Measurements from ENCODE around the gene SOX15.
"Not testable (repeated sequence)": the region's sequence is repeated elsewhere in the genome, so short reads cannot be mapped to it uniquely, and the experiment has no call there.

The SOX15 gene

DNA sequence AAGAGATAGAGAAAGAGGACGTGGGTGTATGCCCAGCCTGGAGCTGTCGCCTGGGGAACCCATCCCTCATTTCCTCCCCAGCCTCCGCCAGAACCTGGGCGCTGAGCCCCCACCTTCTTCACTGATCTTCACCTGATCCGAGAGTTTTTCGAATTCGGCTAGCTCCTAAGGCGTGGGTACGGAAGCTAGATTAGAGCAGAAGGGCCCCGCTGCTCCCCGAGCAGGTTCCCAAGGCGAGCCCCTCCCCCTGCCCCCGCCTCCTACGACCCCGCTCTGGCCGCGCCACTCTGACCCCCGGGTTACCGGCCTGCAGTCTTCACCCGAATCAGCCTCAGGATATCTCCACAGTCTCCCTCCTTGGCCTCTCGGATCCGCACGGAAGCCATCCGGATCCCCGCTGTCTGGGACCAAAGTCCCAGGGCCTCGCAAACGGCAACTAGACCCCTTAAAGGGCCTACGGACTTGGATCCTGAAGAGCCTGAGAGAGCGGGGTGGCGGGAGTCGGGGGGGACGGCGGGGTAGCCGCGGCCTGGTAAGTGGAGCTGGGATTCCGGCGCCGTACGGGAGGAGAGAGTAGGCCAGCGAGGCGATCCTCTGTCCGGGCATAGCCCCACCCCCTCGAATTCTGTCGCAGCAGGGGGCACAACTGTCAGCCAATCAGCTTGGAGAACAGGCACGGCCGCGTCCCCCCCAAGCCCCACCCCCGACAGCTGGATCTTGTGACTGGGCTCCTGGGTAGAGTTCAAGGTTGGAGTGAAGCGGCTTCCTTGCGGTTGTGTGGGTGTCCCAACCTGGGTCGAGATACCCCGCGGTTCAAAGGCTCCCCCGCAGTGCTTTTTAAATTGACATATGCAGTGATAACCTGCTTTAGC is 37.6 kb upstream of the SOX15 start, which contains the start of gene SAT2:
SAT2 (minus strand) TSS at position 572 of the 872 bp plus-strand sequence; CDS start at position 386, 186 bp downstream.
- no peaks in the 10 kb centered on the region for H3K9me3 ChIP-seq (ENCODE audit: low read depth, low read length)
- H3K27ac ChIP-seq, result no peak within 1 kb of the TSS
- TF ChIP-seq FOXP2 (optimal IDR thresholded peaks at IDR 0.05; ENCODE audit: control extremely low read depth, extremely low read length, insufficient read depth), result peak; percentile 46
- peak; percentile 46; the same call in 1 of the 2 replicates for TF ChIP-seq POLR2AphosphoS5 (IDR thresholded peaks at IDR 0.05; ENCODE audit: borderline replicate concordance, low read depth, low read length)
- no peak for TF ChIP-seq EZH2 (IDR thresholded peaks at IDR 0.05)
- H3K9ac ChIP-seq (ENCODE audit: insufficient read length), result peak within 1 kb of the TSS; percentile 92
- peak within 1 kb of the TSS; percentile 85 for H3K4me3 ChIP-seq
- no peak for DNase-seq (ENCODE audit: low read depth, low spot score)
- no peaks in the 10 kb centered on the region; the same call in 1 of the 2 replicates for H3K36me3 ChIP-seq (ENCODE audit: insufficient read depth, low read length)

DNA sequence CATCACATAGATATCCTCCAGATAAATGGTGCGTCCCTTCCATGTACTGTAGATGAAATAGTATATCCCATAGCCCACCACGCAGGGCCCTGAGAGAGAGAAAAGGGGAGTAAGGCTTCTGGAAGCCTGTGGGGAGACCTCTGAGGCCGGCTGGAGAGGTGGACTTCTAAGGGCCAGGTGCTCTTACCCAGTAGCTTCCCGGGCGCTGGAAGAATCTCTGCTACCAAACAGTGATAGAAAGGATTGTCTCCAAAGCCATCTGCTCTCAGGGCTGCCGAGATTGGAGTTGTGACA is 37.0 kb upstream of the SOX15 start:
- Histone ChIP-seq H3K27ac (no peak overlapping the region), H3K36me3 (ENCODE audit: insufficient read depth, low read length) (no peaks in the 10 kb centered on the region; the same call in 1 of the 2 replicates), H3K4me3 (peak overlapping the region; percentile 85), H3K9ac (ENCODE audit: insufficient read length) (peak overlapping the region; percentile 92), H3K9me3 (ENCODE audit: low read depth, low read length) (no peaks in the 10 kb centered on the region)
- DNase-seq (ENCODE audit: low read depth, low spot score), result no peak
- no peak for TF ChIP-seq EZH2 (IDR thresholded peaks at IDR 0.05)
- no peak for TF ChIP-seq POLR2AphosphoS5 (IDR thresholded peaks at IDR 0.05; ENCODE audit: borderline replicate concordance, low read depth, low read length)
- no peak for TF ChIP-seq FOXP2 (optimal IDR thresholded peaks at IDR 0.05; ENCODE audit: control extremely low read depth, extremely low read length, insufficient read depth)

DNA sequence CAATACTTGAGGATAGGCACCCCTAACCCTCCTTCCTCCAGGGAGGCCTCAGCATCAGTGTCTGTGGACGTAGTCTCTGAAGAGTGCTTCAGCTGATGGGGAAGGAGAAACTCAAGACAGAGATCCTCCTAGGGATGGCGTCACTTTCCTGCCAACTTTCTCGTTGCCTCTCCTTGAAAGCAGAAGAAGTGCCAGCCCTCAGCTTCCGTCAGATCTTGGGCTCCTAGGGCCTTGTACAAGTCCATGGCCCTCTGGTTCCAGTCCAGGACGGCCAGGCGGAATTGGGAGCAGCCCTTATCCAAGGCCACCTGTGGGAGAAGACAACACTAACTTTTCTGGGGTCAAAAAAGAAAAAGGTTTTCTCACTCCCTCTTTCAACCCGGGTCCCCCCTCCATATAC is 36.4 kb upstream of the SOX15 start:
- DNase-seq (ENCODE audit: low read depth, low spot score), result no peak
- Histone ChIP-seq H3K27ac (no peak overlapping the region), H3K9ac (ENCODE audit: insufficient read length) (no peak overlapping the region), H3K9me3 (ENCODE audit: low read depth, low read length) (no peaks in the 10 kb centered on the region), H3K4me3 (no peak overlapping the region; the same call in 1 of the 2 replicates), H3K36me3 (ENCODE audit: insufficient read depth, low read length) (no peaks in the 10 kb centered on the region; the same call in 1 of the 2 replicates)
- TF ChIP-seq EZH2 (IDR thresholded peaks at IDR 0.05) (no peak), POLR2AphosphoS5 (IDR thresholded peaks at IDR 0.05; ENCODE audit: borderline replicate concordance, low read depth, low read length) (no peak), FOXP2 (optimal IDR thresholded peaks at IDR 0.05; ENCODE audit: control extremely low read depth, extremely low read length, insufficient read depth) (no peak)

DNA sequence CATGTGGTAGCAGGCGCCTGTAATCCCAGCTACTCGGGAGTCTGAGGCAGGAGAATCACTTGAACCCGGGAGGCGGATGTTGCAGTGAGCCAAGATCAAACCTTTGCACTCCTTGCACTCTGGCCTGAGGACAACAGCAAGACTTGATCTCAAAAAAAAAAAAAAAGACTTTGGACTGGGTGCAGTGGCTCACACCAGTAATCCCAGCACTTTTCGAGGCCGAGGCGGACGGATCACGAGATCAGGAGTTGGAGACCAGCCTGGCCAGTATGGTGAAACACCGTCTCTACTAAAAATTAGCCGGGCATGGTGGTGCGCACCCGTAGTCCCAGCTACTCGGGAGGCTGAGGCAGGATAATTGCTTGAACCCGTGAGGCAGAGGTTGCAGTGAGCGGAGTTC is 35.9 kb upstream of the SOX15 start:
- not testable (repeated sequence) for H3K9ac ChIP-seq (ENCODE audit: insufficient read length); DNase-seq (ENCODE audit: low read depth, low spot score); H3K36me3 ChIP-seq (ENCODE audit: insufficient read depth, low read length); H3K27ac ChIP-seq; H3K4me3 ChIP-seq; H3K9me3 ChIP-seq (ENCODE audit: low read depth, low read length)

DNA sequence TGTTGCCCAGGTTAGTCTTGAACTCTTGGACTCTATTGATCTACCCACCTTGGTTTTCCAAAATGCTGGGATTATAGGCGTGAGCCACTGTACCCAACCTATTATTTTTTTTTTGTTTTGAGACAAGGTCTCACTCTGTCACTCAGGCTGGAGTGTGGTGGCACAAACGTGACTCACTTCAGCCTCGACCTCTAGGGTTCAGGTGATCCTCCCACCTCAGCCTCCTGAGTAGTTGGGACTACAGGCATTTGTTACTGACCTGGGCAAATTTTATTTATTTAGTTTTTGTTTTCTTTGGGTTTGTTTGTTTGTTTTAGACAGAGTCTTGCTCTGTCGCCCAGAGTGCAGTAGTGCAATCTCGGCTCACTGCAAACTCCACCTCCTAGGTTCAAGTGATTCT is 33.8 kb upstream of the SOX15 start:
- no peak overlapping the region for H3K27ac ChIP-seq
- H3K36me3 ChIP-seq (ENCODE audit: insufficient read depth, low read length), result no peaks in the 10 kb centered on the region; the same call in 1 of the 2 replicates
- no peak for DNase-seq (ENCODE audit: low read depth, low spot score)
- no peak overlapping the region for H3K9ac ChIP-seq (ENCODE audit: insufficient read length)
- no peaks in the 10 kb centered on the region for H3K9me3 ChIP-seq (ENCODE audit: low read depth, low read length)
- H3K4me3 ChIP-seq, result no peak overlapping the region
- TF ChIP-seq FOXP2 (optimal IDR thresholded peaks at IDR 0.05; ENCODE audit: control extremely low read depth, extremely low read length, insufficient read depth) (no peak), EZH2 (IDR thresholded peaks at IDR 0.05) (no peak), POLR2AphosphoS5 (IDR thresholded peaks at IDR 0.05; ENCODE audit: borderline replicate concordance, low read depth, low read length) (no peak)

DNA sequence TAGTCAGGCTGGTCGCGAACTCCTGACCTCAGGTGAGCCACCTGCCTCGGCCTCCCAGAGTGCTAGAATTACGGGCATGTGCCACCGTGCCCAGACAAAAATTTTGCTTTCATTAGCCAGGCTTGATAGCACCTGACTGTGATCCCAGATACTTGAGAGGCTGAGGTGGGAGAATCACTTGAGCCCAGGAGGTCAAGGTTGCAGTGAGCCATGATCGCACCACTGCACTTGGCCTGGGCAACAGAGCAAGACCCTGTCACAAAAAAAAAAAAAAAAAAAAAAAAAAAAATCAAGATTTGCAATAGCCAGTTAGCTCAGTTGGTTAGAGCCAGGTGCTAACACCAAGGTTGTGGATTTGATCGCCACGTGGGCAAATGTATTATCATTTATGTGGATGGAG is 30.9 kb upstream of the SOX15 start:
- H3K27ac ChIP-seq, result no peak overlapping the region
- H3K36me3 ChIP-seq (ENCODE audit: insufficient read depth, low read length), result no peaks in the 10 kb centered on the region
- DNase-seq (ENCODE audit: low read depth, low spot score), result no peak
- no peak overlapping the region for H3K4me3 ChIP-seq
- TF ChIP-seq POLR2AphosphoS5 (IDR thresholded peaks at IDR 0.05; ENCODE audit: borderline replicate concordance, low read depth, low read length), result no peak
- no peak for TF ChIP-seq EZH2 (IDR thresholded peaks at IDR 0.05)
- no peak for TF ChIP-seq FOXP2 (optimal IDR thresholded peaks at IDR 0.05; ENCODE audit: control extremely low read depth, extremely low read length, insufficient read depth)
- H3K9ac ChIP-seq (ENCODE audit: insufficient read length), result no peak overlapping the region
- no peaks in the 10 kb centered on the region for H3K9me3 ChIP-seq (ENCODE audit: low read depth, low read length)

DNA sequence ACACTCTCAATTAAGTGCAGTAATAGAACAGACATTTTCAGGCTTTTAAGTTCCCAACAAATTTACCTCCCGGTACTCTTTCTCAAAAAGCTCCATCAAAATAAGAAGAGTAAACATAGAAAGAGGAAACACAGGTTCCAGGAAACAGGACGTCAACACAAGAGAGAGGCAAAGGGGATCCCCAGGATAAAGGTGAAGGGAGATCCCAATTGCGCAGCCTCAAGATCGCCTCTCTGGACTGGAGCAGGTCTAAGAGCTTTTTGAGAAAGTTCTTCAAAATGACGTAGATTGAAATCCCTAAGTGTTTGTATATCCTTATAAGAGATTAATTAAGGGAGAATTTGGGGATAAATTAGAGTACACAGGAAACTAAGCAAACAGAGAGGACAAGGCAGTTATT is 28.7 kb upstream of the SOX15 start:
- no peak for DNase-seq (ENCODE audit: low read depth, low spot score)
- no peak overlapping the region for H3K4me3 ChIP-seq
- H3K9me3 ChIP-seq (ENCODE audit: low read depth, low read length), result no peaks in the 10 kb centered on the region
- TF ChIP-seq FOXP2 (optimal IDR thresholded peaks at IDR 0.05; ENCODE audit: control extremely low read depth, extremely low read length, insufficient read depth) (no peak), POLR2AphosphoS5 (IDR thresholded peaks at IDR 0.05; ENCODE audit: borderline replicate concordance, low read depth, low read length) (no peak), EZH2 (IDR thresholded peaks at IDR 0.05) (no peak)
- H3K9ac ChIP-seq (ENCODE audit: insufficient read length), result no peak overlapping the region
- no peak overlapping the region for H3K27ac ChIP-seq
- H3K36me3 ChIP-seq (ENCODE audit: insufficient read depth, low read length), result no peaks in the 10 kb centered on the region

DNA sequence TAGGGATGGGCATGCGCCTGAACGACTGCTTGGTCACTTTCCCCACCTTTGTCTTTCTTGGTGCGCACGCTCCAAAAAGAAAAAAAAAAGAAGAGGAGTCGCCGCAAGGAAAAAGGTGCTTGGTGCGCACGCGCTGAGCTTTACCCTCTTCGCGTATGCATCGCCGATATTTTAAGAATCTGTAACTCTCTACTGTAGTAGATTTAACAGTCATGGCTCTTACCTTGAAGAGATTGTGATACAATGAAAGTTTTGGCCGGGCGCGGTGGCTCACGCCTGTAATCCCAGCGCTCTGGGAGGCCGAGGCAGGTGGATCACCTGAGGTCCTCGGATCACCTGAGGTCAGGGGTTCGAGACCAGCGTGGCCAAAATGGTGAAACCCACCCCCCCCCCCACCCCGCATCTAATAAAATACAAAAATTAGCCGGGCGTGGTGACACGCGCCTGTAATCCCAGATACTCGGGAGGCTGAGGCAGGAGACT is 25.4 kb upstream of the SOX15 start:
- no peaks in the 10 kb centered on the region for H3K9me3 ChIP-seq (ENCODE audit: low read depth, low read length)
- H3K9ac ChIP-seq (ENCODE audit: insufficient read length), result peak overlapping the region; percentile 65
- peaks cover 20% of the 10 kb centered on the region for H3K36me3 ChIP-seq (ENCODE audit: insufficient read depth, low read length)
- TF ChIP-seq POLR2AphosphoS5 (IDR thresholded peaks at IDR 0.05; ENCODE audit: borderline replicate concordance, low read depth, low read length) (peak; percentile 48; the same call in 1 of the 2 replicates), EZH2 (IDR thresholded peaks at IDR 0.05) (no peak)
- peak overlapping the region; percentile 91 for H3K27ac ChIP-seq
- H3K4me3 ChIP-seq, result peak overlapping the region; percentile 79
- no peak for DNase-seq (ENCODE audit: low read depth, low spot score)

Measured in SK-N-MC (cell line).